Measurements from ENCODE around the gene TEDC2. TPM values are rescaled to one million over a fixed set of nuclear protein-coding genes. Genes with fewer than 3 reads are reported as not detected.

TEDC2 gene
- total RNA-seq, 2 experiments from 2014 or later, result 23.2 to 30.7 TPM

DNA sequence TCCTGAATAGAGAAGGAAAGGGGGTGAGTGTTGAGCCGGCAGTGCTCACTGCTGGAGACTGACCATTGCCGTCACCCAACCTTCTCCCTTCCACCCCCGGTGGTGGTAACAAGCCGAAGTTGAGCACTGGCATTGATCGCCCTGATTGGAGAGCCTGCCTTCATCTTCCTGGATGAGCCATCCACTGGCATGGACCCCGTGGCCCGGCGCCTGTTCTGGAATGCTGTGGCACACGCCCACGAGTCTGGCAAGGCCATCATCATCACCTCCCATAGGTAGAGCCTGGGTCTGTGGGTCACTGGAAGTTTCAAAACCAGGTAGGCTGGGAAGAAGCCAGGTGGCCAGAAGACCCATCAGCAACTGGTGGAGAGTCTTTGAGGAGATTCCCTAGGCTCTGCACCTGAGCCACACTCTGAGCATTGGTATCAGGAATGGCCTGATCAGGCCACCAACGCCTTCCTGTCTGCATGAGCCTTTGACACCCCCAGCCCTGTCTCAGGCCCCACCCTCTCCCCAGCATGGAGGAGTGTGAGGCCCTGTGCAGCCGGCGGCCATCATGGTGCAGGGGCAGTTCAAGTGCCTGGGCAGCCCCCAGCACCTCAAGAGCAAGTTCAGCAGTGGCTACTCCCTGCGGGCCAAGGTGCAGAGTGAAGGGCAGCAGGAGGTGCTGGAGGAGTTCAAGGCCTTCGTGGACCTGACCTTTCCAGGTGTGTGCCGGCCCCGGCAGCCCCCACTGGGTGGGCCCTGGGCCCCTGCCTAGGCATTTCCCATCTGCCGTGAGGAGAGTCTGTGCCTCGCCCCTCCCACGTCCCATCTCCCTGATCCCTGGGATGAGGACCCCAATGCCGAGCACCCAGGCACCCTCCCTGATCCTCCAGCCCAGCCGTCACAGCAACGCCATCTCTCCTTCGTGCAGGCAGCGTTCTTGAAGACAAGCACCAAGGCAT is 35.6 kb upstream of the TEDC2 start:
- POLR2A ChIA-PET, result interaction anchor here (0.5 kb wide), 1 partner anchor 160 kb away, joined by 3 read pairs; no protein-coding TSS in a partner anchor
- H3K9me3 Mint-ChIP-seq, result no peaks in the 10 kb centered on the region
- no peaks in the 10 kb centered on the region for H3K36me3 Mint-ChIP-seq (ENCODE audit: low read depth)
- H3K4me3 Mint-ChIP-seq, result no peak overlapping the region
- no peaks in the 10 kb centered on the region for H3K27me3 Mint-ChIP-seq
- intact Hi-C loops (cut with micrococcal nuclease), result loop anchor here (10.0 kb wide), 1 partner anchor 80 kb away; the partner anchor contains the start of gene ABCA3
- TF ChIP-seq, protein P1, sequence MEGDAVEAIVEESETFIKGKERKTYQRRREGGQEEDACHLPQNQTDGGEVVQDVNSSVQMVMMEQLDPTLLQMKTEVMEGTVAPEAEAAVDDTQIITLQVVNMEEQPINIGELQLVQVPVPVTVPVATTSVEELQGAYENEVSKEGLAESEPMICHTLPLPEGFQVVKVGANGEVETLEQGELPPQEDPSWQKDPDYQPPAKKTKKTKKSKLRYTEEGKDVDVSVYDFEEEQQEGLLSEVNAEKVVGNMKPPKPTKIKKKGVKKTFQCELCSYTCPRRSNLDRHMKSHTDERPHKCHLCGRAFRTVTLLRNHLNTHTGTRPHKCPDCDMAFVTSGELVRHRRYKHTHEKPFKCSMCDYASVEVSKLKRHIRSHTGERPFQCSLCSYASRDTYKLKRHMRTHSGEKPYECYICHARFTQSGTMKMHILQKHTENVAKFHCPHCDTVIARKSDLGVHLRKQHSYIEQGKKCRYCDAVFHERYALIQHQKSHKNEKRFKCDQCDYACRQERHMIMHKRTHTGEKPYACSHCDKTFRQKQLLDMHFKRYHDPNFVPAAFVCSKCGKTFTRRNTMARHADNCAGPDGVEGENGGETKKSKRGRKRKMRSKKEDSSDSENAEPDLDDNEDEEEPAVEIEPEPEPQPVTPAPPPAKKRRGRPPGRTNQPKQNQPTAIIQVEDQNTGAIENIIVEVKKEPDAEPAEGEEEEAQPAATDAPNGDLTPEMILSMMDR (IDR thresholded peaks at IDR 0.05), result no peak
- H3K27ac Mint-ChIP-seq, result no peak overlapping the region
- CTCF ChIA-PET, result interaction anchor here (0.9 to 1.8 kb wide), 2 partner anchors 14 to 44 kb away, joined by 3 to 9 read pairs; no protein-coding TSS in a partner anchor
- ATAC-seq (no peak), DNase-seq (no peak)
- H3K4me1 Mint-ChIP-seq (ENCODE audit: low read depth), result peaks cover 8% of the 10 kb centered on the region

DNA sequence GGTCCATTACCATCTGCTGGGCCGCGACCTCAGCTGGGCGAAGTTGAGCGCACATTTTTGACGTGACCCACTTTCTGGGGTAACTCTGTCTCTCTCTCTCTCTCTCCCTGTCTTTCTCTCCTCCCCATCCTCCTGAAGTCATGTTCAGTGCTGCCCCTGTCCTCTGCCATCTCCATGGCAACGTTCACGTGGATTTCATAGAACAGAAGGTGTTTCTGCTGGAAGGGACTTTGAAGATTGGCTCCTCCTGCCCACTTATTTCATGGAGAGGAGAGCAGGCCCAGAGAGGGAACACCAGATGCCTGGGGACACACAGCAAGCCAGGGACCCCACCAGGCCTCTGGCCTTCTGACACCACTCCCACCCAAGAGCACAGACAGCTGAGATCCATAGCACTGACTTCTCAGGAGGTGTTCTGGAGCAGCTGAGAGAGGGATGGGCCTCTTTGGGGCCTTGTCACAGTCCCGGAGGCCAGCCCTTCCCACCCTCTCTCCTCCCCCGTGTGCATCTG is 34.8 kb upstream of the TEDC2 start:
- Mint-ChIP-seq H3K9me3 (no peaks in the 10 kb centered on the region), H3K27ac (no peak overlapping the region), H3K36me3 (ENCODE audit: low read depth) (peaks cover 3% of the 10 kb centered on the region), H3K4me1 (ENCODE audit: low read depth) (peaks cover 11% of the 10 kb centered on the region), H3K27me3 (no peaks in the 10 kb centered on the region), H3K4me3 (no peak overlapping the region)
- ATAC-seq (no peak), DNase-seq (no peak)
- POLR2A ChIA-PET, result no interaction called here
- CTCF ChIA-PET, result no interaction called here
- TF ChIP-seq, protein P1 (IDR thresholded peaks at IDR 0.05), result no peak
- intact Hi-C loops (cut with micrococcal nuclease), result loop anchor here (10.0 kb wide), 1 partner anchor 80 kb away; the partner anchor contains the start of gene ABCA3

DNA sequence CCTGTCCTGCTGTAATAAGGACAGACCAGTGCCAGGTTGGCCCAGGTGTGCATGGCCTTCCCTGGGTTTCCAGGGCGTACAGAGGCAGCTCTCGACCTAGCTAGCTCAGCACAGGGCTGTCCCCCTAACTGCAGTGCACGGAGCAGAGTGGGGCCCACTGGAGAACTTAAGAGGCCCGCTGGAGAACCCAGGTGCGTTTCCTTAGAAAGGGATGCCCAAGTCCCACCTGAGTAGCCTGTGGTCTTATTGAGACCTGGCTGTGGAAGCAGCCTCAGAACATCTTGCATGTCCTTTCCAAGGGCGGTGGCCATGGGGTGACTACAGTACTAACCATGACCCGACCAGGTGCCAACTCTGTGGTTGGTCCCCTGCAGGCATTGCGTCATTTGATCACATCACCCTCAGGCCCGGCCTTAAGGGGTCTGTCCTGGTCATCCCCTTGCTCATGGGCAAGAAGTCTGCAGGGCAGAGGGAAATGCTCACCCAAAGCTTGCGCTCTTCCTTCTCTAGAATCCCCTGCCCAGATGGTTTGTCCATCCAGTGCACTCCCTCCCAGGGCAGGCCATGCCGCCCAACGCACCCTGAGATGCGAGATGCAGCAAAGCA is 34.0 kb upstream of the TEDC2 start:
- peaks cover 10% of the 10 kb centered on the region for H3K36me3 Mint-ChIP-seq (ENCODE audit: low read depth)
- H3K27ac Mint-ChIP-seq, result no peak overlapping the region
- intact Hi-C loops (cut with micrococcal nuclease), result loop anchor here (10.0 kb wide), 1 partner anchor 81 kb away; the partner anchor contains the start of gene ABCA3
- no peak for ATAC-seq
- H3K4me3 Mint-ChIP-seq, result no peak overlapping the region
- H3K4me1 Mint-ChIP-seq (ENCODE audit: low read depth), result peaks cover 19% of the 10 kb centered on the region
- CTCF ChIA-PET, result interaction anchor here (1.3 kb wide), 1 partner anchor 15 kb away, joined by 3 read pairs; no protein-coding TSS in a partner anchor
- POLR2A ChIA-PET, result no interaction called here
- H3K27me3 Mint-ChIP-seq, result no peaks in the 10 kb centered on the region
- no peak for DNase-seq
- TF ChIP-seq, protein P1 (IDR thresholded peaks at IDR 0.05), result no peak
- H3K9me3 Mint-ChIP-seq, result no peaks in the 10 kb centered on the region

DNA sequence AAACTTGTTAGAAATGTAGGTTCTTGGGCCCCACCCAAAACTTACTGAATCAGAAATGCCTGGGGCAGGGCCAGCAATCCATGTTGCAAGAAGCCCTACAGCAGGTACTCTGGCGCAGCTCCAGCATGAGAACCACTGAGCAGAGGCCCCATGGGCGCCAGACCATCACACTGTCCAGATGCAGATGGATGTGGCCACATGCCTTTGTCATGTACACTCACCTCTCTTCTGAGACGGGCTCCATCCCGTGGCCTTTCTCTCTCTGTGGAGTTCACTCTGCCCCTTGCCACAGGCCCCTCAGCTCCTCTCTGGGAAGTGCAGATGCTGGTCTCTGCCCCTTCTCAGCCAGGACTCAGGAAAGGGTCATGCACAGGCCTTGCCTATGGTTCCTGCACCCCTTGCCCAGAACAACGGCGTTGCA is 33.0 kb upstream of the TEDC2 start:
- Mint-ChIP-seq H3K4me1 (ENCODE audit: low read depth) (peaks cover 17% of the 10 kb centered on the region), H3K9me3 (no peaks in the 10 kb centered on the region), H3K36me3 (ENCODE audit: low read depth) (peaks cover 13% of the 10 kb centered on the region), H3K27me3 (no peaks in the 10 kb centered on the region), H3K4me3 (no peak overlapping the region), H3K27ac (no peak overlapping the region)
- intact Hi-C loops (cut with micrococcal nuclease), result loop anchor here (10.0 kb wide), 1 partner anchor 82 kb away; the partner anchor contains the start of gene ABCA3
- TF ChIP-seq, protein P1 (IDR thresholded peaks at IDR 0.05), result no peak
- no peak for ATAC-seq
- ChIA-PET POLR2A (interaction anchor here (0.9 kb wide), 1 partner anchor 22 kb away, joined by 4 read pairs; no protein-coding TSS in a partner anchor), CTCF (interaction anchor here (1.3 kb wide), 1 partner anchor 14 kb away, joined by 3 read pairs; no protein-coding TSS in a partner anchor)
- no peak for DNase-seq
